Measurements from ENCODE around the gene CSK.

DNA sequence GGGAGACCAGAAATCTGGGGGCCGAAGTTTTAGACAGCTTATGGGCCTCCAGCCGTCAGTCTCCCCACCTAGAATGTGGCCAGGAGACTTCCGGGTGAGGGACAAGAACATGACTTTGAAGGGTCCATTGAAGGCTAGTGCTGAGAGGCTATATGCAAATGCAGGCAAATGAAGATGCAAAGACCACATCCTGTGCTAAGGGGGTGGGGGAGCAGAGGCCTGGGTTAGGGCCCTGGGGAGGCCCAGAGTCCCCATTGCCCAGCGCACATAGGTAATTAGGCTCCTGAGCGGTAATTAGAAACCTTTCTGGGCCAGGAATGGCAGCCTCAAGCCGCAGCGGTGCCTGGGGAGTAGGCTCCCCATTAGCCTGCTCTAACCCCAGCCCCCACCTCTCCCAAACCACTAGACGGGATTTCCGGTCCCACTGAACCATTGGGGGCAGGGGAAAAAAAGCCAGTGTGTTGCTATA, 6.8 kb downstream of the CSK start:
- TF ChIP-seq, protein P1, sequence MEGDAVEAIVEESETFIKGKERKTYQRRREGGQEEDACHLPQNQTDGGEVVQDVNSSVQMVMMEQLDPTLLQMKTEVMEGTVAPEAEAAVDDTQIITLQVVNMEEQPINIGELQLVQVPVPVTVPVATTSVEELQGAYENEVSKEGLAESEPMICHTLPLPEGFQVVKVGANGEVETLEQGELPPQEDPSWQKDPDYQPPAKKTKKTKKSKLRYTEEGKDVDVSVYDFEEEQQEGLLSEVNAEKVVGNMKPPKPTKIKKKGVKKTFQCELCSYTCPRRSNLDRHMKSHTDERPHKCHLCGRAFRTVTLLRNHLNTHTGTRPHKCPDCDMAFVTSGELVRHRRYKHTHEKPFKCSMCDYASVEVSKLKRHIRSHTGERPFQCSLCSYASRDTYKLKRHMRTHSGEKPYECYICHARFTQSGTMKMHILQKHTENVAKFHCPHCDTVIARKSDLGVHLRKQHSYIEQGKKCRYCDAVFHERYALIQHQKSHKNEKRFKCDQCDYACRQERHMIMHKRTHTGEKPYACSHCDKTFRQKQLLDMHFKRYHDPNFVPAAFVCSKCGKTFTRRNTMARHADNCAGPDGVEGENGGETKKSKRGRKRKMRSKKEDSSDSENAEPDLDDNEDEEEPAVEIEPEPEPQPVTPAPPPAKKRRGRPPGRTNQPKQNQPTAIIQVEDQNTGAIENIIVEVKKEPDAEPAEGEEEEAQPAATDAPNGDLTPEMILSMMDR (IDR thresholded peaks at IDR 0.05; ENCODE audit: low read depth, low read length), result no peak
- TF ChIP-seq POLR2A (IDR thresholded peaks at IDR 0.05; ENCODE audit: extremely low read depth, insufficient read length), result no peak

All from NB4 (cell line).